GM21717 (cell line): ENCODE measurements around the gene ODAD2.

Experiments used
- ATAC-seq: cut with Tn5 transposase; IDR thresholded peaks from one replicate; pipeline ENCODE4 v1.9.1; 2021; ENCODE audit warnings: mild to moderate bottlenecking, moderate library complexity; ENCODE audit not compliant: unreplicated experiment

The ODAD2 gene

GRCh38 chr10:27783660-27784059, 215.2 kb downstream of the ODAD2 start:
- ATAC-seq = no peak

DNA sequence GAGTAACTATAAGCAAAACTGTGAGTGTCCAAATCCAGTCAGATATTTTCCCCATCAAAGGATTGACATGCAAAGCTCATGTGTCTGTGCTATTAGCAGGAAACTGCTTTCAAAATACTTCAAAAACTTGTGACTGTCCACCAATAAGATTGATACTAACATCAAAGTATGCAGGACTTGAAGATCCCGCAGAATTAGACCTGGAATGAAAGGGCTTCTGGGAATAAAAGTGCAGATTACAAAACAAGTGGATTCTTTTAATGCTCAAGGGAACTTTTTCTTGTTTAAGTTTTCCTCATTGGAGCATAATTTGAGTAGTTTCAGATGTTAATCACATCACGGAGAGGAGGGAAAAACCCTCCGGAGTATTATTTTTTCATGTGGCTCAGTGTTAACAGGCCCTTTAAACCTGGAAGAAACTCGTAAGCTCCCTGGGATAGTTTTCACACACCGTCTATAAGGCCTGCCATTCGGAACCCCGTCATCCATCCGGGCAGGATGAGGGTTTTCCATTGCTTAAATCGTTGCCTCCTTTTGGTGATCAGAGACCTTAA, 219.3 kb downstream of the ODAD2 start:
- no peak for ATAC-seq

DNA sequence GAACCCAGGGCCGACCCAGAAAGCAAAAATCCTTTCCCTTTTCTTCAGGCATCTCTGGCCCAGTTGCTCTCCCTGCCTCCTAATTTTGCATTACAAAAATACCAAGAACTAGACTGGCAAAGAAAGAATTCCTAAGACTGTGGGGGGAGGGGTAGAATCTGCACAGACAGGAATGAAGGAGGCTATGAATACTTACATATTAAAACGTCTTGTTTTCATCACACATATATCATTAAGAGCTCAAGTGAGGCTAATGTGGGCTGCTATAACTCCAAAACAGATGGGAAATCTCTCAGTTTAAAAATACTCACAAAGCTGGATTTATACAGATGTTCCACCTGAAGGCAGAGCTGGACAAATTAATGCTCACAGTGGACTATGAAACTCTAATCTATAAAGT, 224.0 kb downstream of the ODAD2 start:
- no peak for ATAC-seq

DNA sequence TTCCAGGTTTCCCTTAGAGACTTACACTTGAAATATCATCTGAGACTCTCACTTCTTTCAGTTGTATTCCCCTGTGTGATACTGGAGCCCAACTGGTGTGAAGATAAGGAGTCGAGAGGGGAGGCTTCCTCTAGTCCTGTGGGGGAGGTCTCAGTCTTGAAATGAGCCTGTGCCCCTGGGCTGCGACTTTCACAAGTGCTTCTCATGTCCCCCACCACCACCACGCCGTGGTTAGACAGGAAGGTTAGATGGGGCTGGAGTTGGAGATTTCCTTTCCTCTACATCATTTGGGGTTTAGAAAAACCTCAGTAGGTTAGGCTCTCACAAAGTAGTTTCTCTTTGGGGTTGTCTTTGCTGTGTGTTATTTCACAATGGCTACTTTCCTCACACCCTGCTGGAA, 227.6 kb downstream of the ODAD2 start:
- no peak for ATAC-seq

DNA sequence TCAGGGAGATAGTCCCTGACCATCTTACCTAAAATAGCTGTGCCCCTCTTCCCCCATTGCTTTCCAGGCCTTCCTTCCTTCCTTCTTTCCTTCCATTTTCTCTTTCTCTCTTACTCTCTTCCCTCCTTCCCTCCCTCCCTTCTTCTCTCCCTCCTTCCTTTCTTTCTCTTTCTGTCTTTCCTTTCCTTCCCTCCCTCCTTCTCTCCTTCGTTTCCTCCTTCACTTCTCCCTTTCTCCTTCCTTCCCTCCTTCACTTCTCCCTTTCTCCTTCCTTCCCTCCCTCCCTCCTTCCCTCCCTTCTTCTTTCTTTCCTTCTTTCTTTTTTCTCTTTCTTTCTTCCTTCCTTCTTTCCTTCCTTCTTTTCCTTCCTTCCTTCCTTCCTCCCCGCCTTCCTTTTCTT, 228.7 kb downstream of the ODAD2 start:
- ATAC-seq = no peak
